Cortex of kidney (tissue), 1 donor: Measurements from ENCODE around the gene KRTAP19-8.

Experiments
- DNase-seq: peaks from one replicate; lab custom pipeline; 2025; lab: John Stamatoyannopoulos, UW

KRTAP19-8 gene

GRCh38 chr21:31038376-31038775, at the start of gene KRTAP19-8:
Gene KRTAP19-8, minus strand, starts transcription at chr21:31038476. Its CDS starts 33 bp downstream, at chr21:31038443.
- no peak for DNase-seq

- DNase-seq: no peak
These were observed 49.6 kb upstream of the KRTAP19-8 start for GRCh38 chr21:31087639-31088473.

- no peak for DNase-seq
These were observed 46.4 kb upstream of the KRTAP19-8 start for GRCh38 chr21:31084689-31085088.

- no peak for DNase-seq
These were observed 40.5 kb upstream of the KRTAP19-8 start for GRCh38 chr21:31078796-31079195.

- no peak for DNase-seq
These were observed 39.9 kb upstream of the KRTAP19-8 start for GRCh38 chr21:31078216-31078615.

GRCh38 chr21:31075848-31076247, 37.6 kb upstream of the KRTAP19-8 start:
- DNase-seq: no peak

GRCh38 chr21:31072533-31072932, 34.3 kb upstream of the KRTAP19-8 start:
- no peak for DNase-seq

GRCh38 chr21:31064803-31065202, 26.5 kb upstream of the KRTAP19-8 start:
- no peak for DNase-seq

GRCh38 chr21:31052489-31053142, 14.3 kb upstream of the KRTAP19-8 start:
- no peak for DNase-seq

GRCh38 chr21:31050577-31051157, 12.4 kb upstream of the KRTAP19-8 start:
- no peak for DNase-seq

- DNase-seq: no peak
These were observed 7.6 kb upstream of the KRTAP19-8 start for GRCh38 chr21:31045841-31046240.

- no peak for DNase-seq
These were observed 5.2 kb upstream of the KRTAP19-8 start for GRCh38 chr21:31043471-31043870.

- DNase-seq: no peak
These were observed 3.8 kb upstream of the KRTAP19-8 start for GRCh38 chr21:31042080-31042464.

GRCh38 chr21:31041295-31042079, 3.2 kb upstream of the KRTAP19-8 start:
- DNase-seq: no peak

- DNase-seq: no peak
These were observed 3.9 kb downstream of the KRTAP19-8 start for GRCh38 chr21:31034378-31034777.

- DNase-seq: no peak
These were observed 7.7 kb downstream of the KRTAP19-8 start for GRCh38 chr21:31030367-31031106.

GRCh38 chr21:31023680-31024079, 14.6 kb downstream of the KRTAP19-8 start:
- no peak for DNase-seq

- DNase-seq: no peak
These were observed 16.0 kb downstream of the KRTAP19-8 start for GRCh38 chr21:31022306-31022705.

- no peak for DNase-seq
These were observed 20.0 kb downstream of the KRTAP19-8 start for GRCh38 chr21:31018232-31018631.

GRCh38 chr21:31014891-31015290, 23.4 kb downstream of the KRTAP19-8 start:
- DNase-seq: no peak
